ENCODE measurements around the gene NUPR1.
"Not testable (repeated sequence)": the region's sequence is repeated elsewhere in the genome, so short reads cannot be mapped to it uniquely, and the experiment has no call there.

NUPR1 gene

DNA sequence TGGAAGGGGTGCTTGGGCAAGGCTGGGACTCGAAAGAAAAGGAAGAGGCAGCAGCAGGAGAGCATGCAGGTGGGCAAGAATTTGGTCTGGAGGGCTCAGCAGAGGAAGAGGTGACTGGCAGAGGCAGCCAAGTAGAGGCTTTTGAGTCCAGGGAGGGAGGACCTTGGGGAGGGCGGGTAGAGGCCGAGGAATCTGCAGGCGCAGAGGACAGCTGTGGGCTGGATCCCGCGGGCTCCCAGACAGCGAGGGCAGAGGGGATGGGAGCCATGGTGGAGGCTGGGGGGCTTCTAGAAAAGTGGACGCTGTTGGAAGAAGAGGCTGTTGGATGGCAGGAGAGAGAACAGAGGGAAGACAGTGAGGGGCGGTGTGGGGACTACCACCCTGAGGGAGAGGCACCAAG, 41.4 kb downstream of the NUPR1 start:
- DNase-seq: no peak

GRCh38 chr16:28496844-28497243, 41.9 kb downstream of the NUPR1 start:
- no peak for DNase-seq

GRCh38 chr16:28495795-28496749, 42.7 kb downstream of the NUPR1 start:
- DNase-seq: no peak

GRCh38 chr16:28495098-28495793, 43.5 kb downstream of the NUPR1 start:
- no peak for DNase-seq

DNA sequence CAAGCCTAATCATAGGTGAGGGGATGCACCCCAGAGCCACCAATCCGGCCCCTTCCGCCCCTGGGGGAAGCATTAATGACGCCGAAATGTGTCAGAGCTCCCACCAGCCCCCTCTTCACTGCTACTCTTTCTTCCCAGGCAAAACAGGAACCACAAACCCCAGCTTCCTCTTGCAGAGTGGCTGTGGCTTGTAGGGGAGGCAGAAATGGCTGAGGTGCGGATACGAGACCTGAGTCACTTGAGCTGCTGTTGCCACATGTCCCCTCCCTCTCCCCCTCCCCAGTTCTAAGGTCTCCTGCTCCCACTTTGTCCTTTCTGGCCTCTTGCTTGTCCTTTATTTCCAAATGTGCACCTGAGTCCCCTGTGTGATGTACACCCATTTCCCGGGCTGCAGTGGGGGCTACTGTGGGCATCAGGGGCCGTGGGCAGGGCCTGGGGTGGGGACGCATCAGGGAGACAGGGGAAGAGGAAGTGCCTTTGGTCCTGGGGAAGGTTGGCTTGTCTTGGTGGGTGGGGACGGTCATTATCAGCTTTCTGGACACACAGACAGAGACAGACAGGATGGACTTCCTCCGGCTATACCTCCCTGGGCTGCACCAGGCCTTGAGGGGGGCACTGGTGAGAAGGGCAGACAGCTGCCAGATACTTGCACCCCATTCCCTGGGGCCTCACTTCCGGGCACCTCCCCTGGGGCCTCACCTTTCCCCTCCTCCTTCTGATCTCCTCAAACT, 44.5 kb downstream of the NUPR1 start, which contains the start of gene APOBR:
Gene APOBR (plus strand): TSS at position 523 of the 731 bp plus-strand sequence. CDS start 39 bp downstream, at position 562.
- DNase-seq: no peak

DNA sequence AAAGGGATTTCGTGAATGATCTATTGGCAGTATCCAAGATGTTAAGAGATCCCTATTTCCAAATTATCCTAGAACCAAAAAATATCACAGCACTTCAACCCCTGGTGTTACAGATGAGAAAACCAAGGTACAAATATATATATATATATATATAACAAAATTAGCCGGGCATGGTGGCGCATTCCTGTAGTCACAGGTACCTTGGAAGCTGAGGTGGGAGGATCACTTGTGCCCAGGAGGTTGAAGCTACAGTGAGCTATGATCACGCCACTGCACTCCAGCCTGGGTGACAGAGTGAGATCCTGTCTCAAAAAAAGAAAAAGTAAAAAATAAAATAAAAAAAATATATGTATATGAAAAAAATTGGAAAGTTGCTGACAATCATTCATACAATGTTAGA, 46.3 kb downstream of the NUPR1 start:
- no peak for DNase-seq

DNA sequence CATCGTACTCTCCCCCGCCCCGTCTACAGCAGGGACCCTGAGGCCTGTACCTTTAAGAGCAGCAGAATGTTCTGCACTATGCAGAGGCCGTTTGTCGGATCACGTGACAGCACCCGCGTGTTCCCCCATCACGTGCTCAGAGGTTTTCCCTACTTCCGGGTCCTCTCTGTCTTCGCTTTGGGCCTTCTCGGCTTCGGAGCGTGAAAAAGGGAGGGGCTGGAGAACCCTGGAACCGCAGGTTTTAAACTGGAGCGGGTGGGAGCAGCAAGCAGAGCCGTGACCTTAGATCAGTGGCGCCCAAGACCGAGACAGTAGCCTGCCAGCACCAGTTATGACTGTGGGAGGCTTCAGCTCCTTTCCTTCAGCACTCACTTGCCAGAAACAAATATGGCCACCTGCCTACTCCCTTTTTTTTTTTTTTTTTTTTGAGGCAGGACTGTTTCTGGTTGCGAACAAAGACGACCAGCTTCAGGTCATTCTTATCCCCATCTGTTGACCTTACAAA, 46.8 kb downstream of the NUPR1 start, which contains the start of gene CLN3:
Gene CLN3 (minus strand): TSS at position 105 of the 505 bp plus-strand sequence. CDS start 315 bp downstream, outside the sequence.
- peak; percentile 58 for DNase-seq

DNA sequence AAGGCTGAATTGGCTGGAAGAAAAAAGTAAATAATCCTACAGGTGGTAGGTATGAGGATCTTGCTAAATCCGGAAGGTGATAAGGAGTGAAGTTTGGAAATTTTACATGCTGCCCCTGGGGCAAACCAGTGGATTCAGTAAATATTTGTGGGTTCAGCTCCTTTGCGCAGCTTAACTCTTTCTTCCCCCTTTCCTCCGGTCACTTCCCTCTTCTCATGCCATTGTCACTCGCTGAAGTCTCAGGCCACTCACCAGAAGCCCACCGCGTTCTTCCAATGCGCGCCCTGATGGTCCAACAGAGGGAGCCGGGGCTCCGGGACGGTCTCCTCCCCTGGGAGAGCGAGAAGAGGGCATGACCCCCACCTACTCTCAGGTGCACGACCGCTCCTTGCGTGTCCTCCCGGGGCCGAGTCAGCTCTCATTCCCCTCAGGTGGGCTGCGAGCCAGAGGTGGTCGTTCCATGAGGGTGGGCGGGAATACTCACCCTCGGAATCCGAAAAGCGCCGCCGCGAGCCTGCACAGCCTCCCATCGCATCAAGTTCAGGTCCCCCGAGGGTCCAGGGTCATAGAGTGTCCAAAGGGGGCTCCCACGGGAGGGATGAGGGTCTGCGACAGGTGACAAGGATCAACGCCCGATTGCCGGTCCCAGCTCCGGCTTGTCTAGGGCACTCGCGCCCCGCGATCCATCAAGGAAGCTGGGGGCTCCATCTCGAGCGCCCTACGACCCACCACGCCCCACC, 47.4 kb downstream of the NUPR1 start:
- no peak for DNase-seq

GRCh38 chr16:28486266-28486665, 52.5 kb downstream of the NUPR1 start:
- no peak for DNase-seq

DNA sequence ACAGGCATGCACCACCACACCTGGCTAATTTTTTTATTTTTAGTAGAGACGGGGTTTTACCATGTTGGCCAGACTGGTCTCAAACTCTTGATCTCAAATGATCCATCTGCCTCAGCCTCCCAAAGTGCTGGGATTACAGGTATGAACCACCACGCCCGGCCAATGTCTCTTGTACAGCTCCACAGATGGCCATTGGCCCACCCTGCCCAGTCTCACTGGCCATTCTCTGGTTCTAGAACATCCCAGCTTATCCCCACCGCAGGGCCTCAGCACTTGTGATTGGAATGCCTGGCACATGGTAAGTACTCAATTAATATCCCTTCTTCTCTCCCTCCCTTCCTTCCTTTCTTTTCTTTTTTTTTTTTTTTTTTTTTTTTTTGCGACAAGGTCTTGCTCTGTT, 55.4 kb downstream of the NUPR1 start:
- not testable (repeated sequence) for DNase-seq
